CD4-positive, alpha-beta memory T cell (primary cell): ENCODE measurements around the gene GBP7. TPM values are rescaled to one million over a fixed set of nuclear protein-coding genes. Genes with fewer than 3 reads are reported as not detected.

Source experiments
- CTCF ChIA-PET: fragments of 350-600 bp; sonication (Branson Sonifier 250); formaldehyde crosslinking; loops from one replicate; lab custom pipeline; 2021; ENCODE audit warnings: inconsistent platforms; ENCODE audit not compliant: partially characterized antibody; lab: Charles Lee
- POLR2A ChIA-PET: fragments of 350-600 bp; sonication (Branson Sonifier 250); formaldehyde crosslinking; loops from one replicate; lab custom pipeline; 2021; ENCODE audit not compliant: partially characterized antibody; lab: Charles Lee
- DNase-seq, 5 donors: peaks; one replicate each; pipeline versions ENCODE4 v3.0.0 to v3.0.0-alpha.2; 2020 to 2022; ENCODE audit warnings: mixed read lengths in 1 of 5
- H3K27ac ChIP-seq: one replicate; pipeline ENCODE4 v1.7.0; 2013; ENCODE audit warnings: low read depth, low read length
- H3K27me3 ChIP-seq: 2 replicates; pipeline ENCODE4 v1.7.0; 2013; ENCODE audit warnings: mild to moderate bottlenecking, low read length, moderate library complexity; ENCODE audit not compliant: insufficient read depth
- H3K36me3 ChIP-seq: 2 replicates; pipeline ENCODE4 v1.7.0; 2013; ENCODE audit warnings: mild to moderate bottlenecking, low read length, moderate library complexity; ENCODE audit not compliant: insufficient read depth
- H3K4me1 ChIP-seq: 2 replicates; pipeline ENCODE4 v1.7.0; 2013; ENCODE audit warnings: mild to moderate bottlenecking, low read length, moderate library complexity; ENCODE audit not compliant: insufficient read depth
- H3K4me3 ChIP-seq, 2 donors: one replicate each; pipeline ENCODE4 v1.7.0; 2013; ENCODE audit warnings: low read length in 2 of 2, mild to moderate bottlenecking in 1 of 2
- H3K9me3 ChIP-seq, 2 donors: one replicate each; pipeline ENCODE4 v1.7.0; 2013; ENCODE audit warnings: low read length in 2 of 2, control low read depth in 1 of 2; ENCODE audit not compliant: control insufficient read depth in 1 of 2
- H3K27ac Mint-ChIP-seq, 7 donors: one replicate each; pipeline ENCODE4 v1.8.0; 2020 to 2021; ENCODE audit warnings: mixed read lengths in 7 of 7, mild to moderate bottlenecking in 6 of 7, inconsistent platforms in 3 of 7, moderate library complexity in 3 of 7
- H3K27me3 Mint-ChIP-seq, 2 donors: one replicate each; pipeline ENCODE4 v1.8.0; 2020 to 2021; ENCODE audit warnings: mixed read lengths in 2 of 2
- H3K36me3 Mint-ChIP-seq, 2 donors: one replicate each; pipeline ENCODE4 v1.8.0; 2020 to 2021; ENCODE audit warnings: mixed read lengths in 2 of 2, inconsistent platforms in 1 of 2, mild to moderate bottlenecking in 1 of 2
- H3K4me1 Mint-ChIP-seq, 4 donors: one replicate each; pipeline ENCODE4 v1.8.0; 2020 to 2021; ENCODE audit warnings: mixed read lengths in 4 of 4, mild to moderate bottlenecking in 1 of 4
- H3K4me3 Mint-ChIP-seq, 8 donors: one replicate each; pipeline ENCODE4 v1.8.0; 2020 to 2021; ENCODE audit warnings: mixed read lengths in 8 of 8, mild to moderate bottlenecking in 7 of 8, moderate library complexity in 6 of 8, inconsistent platforms in 3 of 8
- H3K9me3 Mint-ChIP-seq, 8 donors: one replicate each; pipeline ENCODE4 v1.8.0; 2020 to 2021; ENCODE audit warnings: mixed read lengths in 8 of 8, mild to moderate bottlenecking in 5 of 8, inconsistent platforms in 3 of 8, moderate library complexity in 1 of 8
- intact Hi-C: fragments of 100-400 bp; cut with micrococcal nuclease; formaldehyde crosslinking; loops from one replicate; pipeline ENCODE4 v1.15.1; 2023
- polyA plus RNA-seq, 2 donors: library from polyadenylated mRNA; unstranded; fragments of 300-500 nt; fragmentation: Illumina TruSeq; gene quantifications; one replicate each; pipeline ENCODE4 v1.2.3, GENCODE V29; 2021
- total RNA-seq, 2 experiments: library from RNA; stranded (reverse); gene quantifications; one replicate each; pipeline ENCODE4 v1.2.3, GENCODE V29; 2021

GBP7 gene
- total and polyA plus RNA-seq, 4 experiments from 2014 or later = 0.17 TPM; not detected in 2

GRCh38 chr1:89171067-89171438, 4.8 kb downstream of the GBP7 start:
- H3K27me3 ChIP-seq = no peaks in the 10 kb centered on the region
- H3K36me3 Mint-ChIP-seq = no peaks in the 10 kb centered on the region
- H3K27ac ChIP-seq = no peak overlapping the region
- H3K9me3 Mint-ChIP-seq = peaks cover 0 to 2% (median 0%) of the 10 kb centered on the region in 8 donors
- ChIA-PET CTCF (no interaction called here), POLR2A (no interaction called here)
- no peak overlapping the region for H3K27ac Mint-ChIP-seq
- H3K4me3 ChIP-seq = no peak overlapping the region
- DNase-seq = no peak
- H3K4me3 Mint-ChIP-seq = no peak overlapping the region
- no peaks in the 10 kb centered on the region for H3K36me3 ChIP-seq
- H3K27me3 Mint-ChIP-seq = no peaks in the 10 kb centered on the region
- no peaks in the 10 kb centered on the region for H3K9me3 ChIP-seq
- no peaks in the 10 kb centered on the region for H3K4me1 ChIP-seq
- intact Hi-C loops = no loop called here
- no peaks in the 10 kb centered on the region for H3K4me1 Mint-ChIP-seq

DNA sequence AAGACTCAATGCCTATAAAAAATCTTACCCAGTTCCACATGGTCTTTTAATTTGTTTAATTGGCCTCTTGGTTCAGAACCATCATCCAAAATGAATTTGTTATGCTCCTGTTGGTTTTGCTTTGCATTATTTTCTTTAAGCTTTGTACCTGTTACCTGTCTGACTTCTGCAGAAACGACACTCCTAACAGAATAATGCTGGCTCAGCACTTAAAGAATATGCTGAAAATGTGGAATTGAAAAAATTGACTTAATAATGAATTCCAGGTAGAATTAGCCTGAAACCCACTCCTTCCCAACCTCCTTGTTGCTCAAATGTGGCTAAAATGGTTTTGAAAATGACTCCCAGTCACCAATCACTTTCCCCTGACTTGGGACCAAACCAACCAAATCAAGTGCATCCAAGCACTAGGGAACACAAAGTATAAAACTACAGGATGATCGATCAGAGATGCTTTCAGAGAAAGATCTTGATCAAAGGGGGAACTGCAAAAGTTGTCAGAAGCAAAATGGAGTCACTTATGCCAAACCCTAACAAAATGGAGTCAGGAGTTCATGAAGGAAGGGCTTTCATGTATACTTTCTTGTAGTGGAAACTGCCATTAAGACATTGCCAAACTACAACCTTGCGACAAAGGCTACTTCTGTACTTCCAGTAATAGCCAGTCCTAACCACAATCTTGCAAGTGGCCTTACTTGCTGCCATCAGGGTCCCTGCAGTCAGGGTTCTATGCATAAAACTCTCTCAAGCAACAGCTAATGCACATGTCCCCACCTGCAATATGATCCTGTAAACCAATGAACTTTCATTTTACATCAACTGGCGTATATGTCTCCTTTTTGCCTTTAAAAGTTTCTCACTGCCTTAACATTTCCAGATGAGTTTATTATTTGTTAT, 5.4 kb downstream of the GBP7 start:
- Histone ChIP-seq H3K27ac (no peak overlapping the region), H3K4me3 (no peak overlapping the region), H3K4me1 (no peaks in the 10 kb centered on the region), H3K9me3 (no peaks in the 10 kb centered on the region), H3K36me3 (no peaks in the 10 kb centered on the region), H3K27me3 (no peaks in the 10 kb centered on the region)
- H3K36me3 Mint-ChIP-seq = no peaks in the 10 kb centered on the region
- H3K9me3 Mint-ChIP-seq = peaks cover 0 to 2% (median 0%) of the 10 kb centered on the region in 8 donors
- intact Hi-C loops = no loop called here
- H3K4me1 Mint-ChIP-seq = no peaks in the 10 kb centered on the region
- no peaks in the 10 kb centered on the region for H3K27me3 Mint-ChIP-seq
- CTCF ChIA-PET = no interaction called here
- POLR2A ChIA-PET = no interaction called here
- H3K4me3 Mint-ChIP-seq = no peak overlapping the region
- DNase-seq = no peak
- no peak overlapping the region for H3K27ac Mint-ChIP-seq

- no peaks in the 10 kb centered on the region for H3K4me1 ChIP-seq
- no peak overlapping the region for H3K4me3 ChIP-seq
- H3K36me3 ChIP-seq = no peaks in the 10 kb centered on the region
- H3K4me3 Mint-ChIP-seq = no peak overlapping the region
- CTCF ChIA-PET = no interaction called here
- no peak overlapping the region for H3K27ac Mint-ChIP-seq
- intact Hi-C loops = no loop called here
- no peaks in the 10 kb centered on the region for H3K27me3 ChIP-seq
- H3K4me1 Mint-ChIP-seq = no peaks in the 10 kb centered on the region
- no peaks in the 10 kb centered on the region for H3K27me3 Mint-ChIP-seq
- DNase-seq = no peak
- H3K27ac ChIP-seq = no peak overlapping the region
- H3K9me3 ChIP-seq = no peaks in the 10 kb centered on the region
- POLR2A ChIA-PET = no interaction called here
- H3K36me3 Mint-ChIP-seq = no peaks in the 10 kb centered on the region
- H3K9me3 Mint-ChIP-seq = peaks cover 0 to 2% (median 0%) of the 10 kb centered on the region in 8 donors
These were observed 6.6 kb downstream of the GBP7 start for GRCh38 chr1:89169166-89169565.

DNA sequence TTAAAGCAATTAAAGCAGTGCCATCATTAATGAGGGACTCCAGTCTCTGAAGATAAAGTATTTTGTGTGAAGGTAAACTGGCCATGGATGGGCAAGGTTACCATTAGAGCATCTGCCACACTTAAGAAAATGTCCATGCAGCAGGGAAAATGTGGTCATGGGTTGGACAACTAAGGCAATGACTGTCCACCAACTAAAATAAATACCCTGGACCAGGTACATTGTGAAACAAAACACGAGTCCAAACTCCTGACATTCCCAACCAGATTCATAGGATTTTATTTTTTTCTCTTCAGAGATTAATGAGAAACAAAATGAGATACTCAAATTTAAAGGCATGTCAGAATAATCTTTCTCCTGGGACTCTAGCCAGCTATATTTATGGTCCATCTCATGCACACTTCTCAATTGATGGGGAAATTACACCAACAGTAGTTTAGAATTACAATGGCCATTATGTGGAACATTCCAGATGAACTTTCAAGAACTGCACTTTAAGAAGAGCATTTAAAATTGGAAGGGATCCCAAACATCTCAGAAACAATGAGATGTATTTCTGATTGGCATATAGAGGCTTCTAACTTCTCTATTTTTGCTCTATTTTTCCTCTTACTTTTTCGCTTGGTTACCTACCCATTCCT, 8.1 kb downstream of the GBP7 start:
- Histone ChIP-seq H3K4me3 (no peak overlapping the region), H3K9me3 (no peaks in the 10 kb centered on the region), H3K27ac (no peak overlapping the region), H3K4me1 (no peaks in the 10 kb centered on the region), H3K27me3 (no peaks in the 10 kb centered on the region), H3K36me3 (no peaks in the 10 kb centered on the region)
- ChIA-PET CTCF (no interaction called here), POLR2A (no interaction called here)
- Mint-ChIP-seq H3K4me1 (no peaks in the 10 kb centered on the region), H3K27me3 (no peaks in the 10 kb centered on the region), H3K36me3 (no peaks in the 10 kb centered on the region), H3K4me3 (no peak overlapping the region), H3K9me3 (peaks cover 0 to 2% (median 0%) of the 10 kb centered on the region in 8 donors), H3K27ac (no peak overlapping the region)
- DNase-seq = no peak
- intact Hi-C loops = no loop called here

- H3K36me3 Mint-ChIP-seq = no peaks in the 10 kb centered on the region
- H3K4me1 Mint-ChIP-seq = no peaks in the 10 kb centered on the region
- ChIA-PET POLR2A (no interaction called here), CTCF (no interaction called here)
- H3K4me1 ChIP-seq = no peaks in the 10 kb centered on the region
- H3K9me3 Mint-ChIP-seq = peaks cover 0 to 5% (median under 1%) of the 10 kb centered on the region in 8 donors
- H3K27ac Mint-ChIP-seq = no peak overlapping the region
- DNase-seq = no peak
- no peaks in the 10 kb centered on the region for H3K27me3 Mint-ChIP-seq
- H3K27ac ChIP-seq = no peak overlapping the region
- no peaks in the 10 kb centered on the region for H3K27me3 ChIP-seq
- intact Hi-C loops = no loop called here
- H3K4me3 Mint-ChIP-seq = no peak overlapping the region
- H3K9me3 ChIP-seq = no peaks in the 10 kb centered on the region
- H3K4me3 ChIP-seq = no peak overlapping the region
- no peaks in the 10 kb centered on the region for H3K36me3 ChIP-seq
These were observed 9.1 kb downstream of the GBP7 start for GRCh38 chr1:89166705-89167104.

- H3K36me3 ChIP-seq = no peaks in the 10 kb centered on the region
- no peak overlapping the region for H3K27ac ChIP-seq
- intact Hi-C loops = no loop called here
- ChIA-PET CTCF (no interaction called here), POLR2A (no interaction called here)
- no peak overlapping the region for H3K4me3 ChIP-seq
- Mint-ChIP-seq H3K9me3 (peaks cover 0 to 14% (median 6%) of the 10 kb centered on the region in 8 donors), H3K4me1 (no peaks in the 10 kb centered on the region), H3K27ac (no peak overlapping the region), H3K36me3 (no peaks in the 10 kb centered on the region), H3K4me3 (no peak overlapping the region), H3K27me3 (no peaks in the 10 kb centered on the region)
- no peaks in the 10 kb centered on the region for H3K4me1 ChIP-seq
- no peak for DNase-seq
- no peaks in the 10 kb centered on the region for H3K27me3 ChIP-seq
- H3K9me3 ChIP-seq = no peaks in the 10 kb centered on the region
These were observed 10.0 kb downstream of the GBP7 start for GRCh38 chr1:89165811-89166210.

- Histone ChIP-seq H3K4me3 (no peak overlapping the region), H3K27me3 (no peaks in the 10 kb centered on the region), H3K4me1 (no peaks in the 10 kb centered on the region), H3K36me3 (no peaks in the 10 kb centered on the region), H3K27ac (no peak overlapping the region), H3K9me3 (no peaks in the 10 kb centered on the region)
- peaks cover 0 to 2% (median 0%) of the 10 kb centered on the region in 4 donors for H3K4me1 Mint-ChIP-seq
- POLR2A ChIA-PET = no interaction called here
- H3K9me3 Mint-ChIP-seq = peaks cover 2 to 13% (median 4%) of the 10 kb centered on the region in 8 donors
- H3K27ac Mint-ChIP-seq = no peak overlapping the region
- peaks cover 2 to 4% of the 10 kb centered on the region in 2 donors for H3K36me3 Mint-ChIP-seq
- intact Hi-C loops = no loop called here
- peaks cover 4 to 5% of the 10 kb centered on the region in 2 donors for H3K27me3 Mint-ChIP-seq
- CTCF ChIA-PET = no interaction called here
- no peak overlapping the region for H3K4me3 Mint-ChIP-seq
- DNase-seq = no peak
These were observed 24.8 kb downstream of the GBP7 start for GRCh38 chr1:89151047-89151446.
